Mammary microvascular endothelial cell (primary cell): ENCODE results near the gene SEC11A. TPM values are rescaled to one million over a fixed set of nuclear protein-coding genes. Genes with fewer than 3 reads are reported as not detected.

Experiments
- total RNA-seq: library from RNA; depleted of rRNA; stranded (reverse); fragments of >200 nt; gene quantifications from 2 replicates; pipeline ENCODE4 v1.2.3, GENCODE V29; 2015

SEC11A gene
- total RNA-seq, result 194 and 219 TPM in 2 replicates

GRCh38 chr15:84716036-84716732 lies at the start of gene SEC11A:
TSS of gene SEC11A (minus strand) at chr15:84716139. CDS start at chr15:84716075, 64 bp downstream.

GRCh38 chr15:84748274-84749110 lies 32.6 kb upstream of the SEC11A start, which contains the start of gene ZNF592:
TSS of gene ZNF592 (plus strand) at chr15:84748592. CDS start at chr15:84782676, 34,084 bp downstream.

GRCh38 chr15:84658080-84658787 lies 57.7 kb downstream of the SEC11A start, which contains the start of gene NMB:
TSS of gene NMB (minus strand) at chr15:84658199. CDS start at chr15:84658152, 47 bp downstream.

GRCh38 chr15:84653910-84654688 lies 61.8 kb downstream of the SEC11A start, which contains the start of gene WDR73:
TSS of gene WDR73 (minus strand) at chr15:84654283. CDS start at chr15:84654274, 9 bp downstream.

Other genes with a start within 250 kb of the SEC11A start
- 6.2 and 9.3 TPM in 2 replicates for gene ZSCAN2, start 115.1 kb downstream of the SEC11A start, total RNA-seq
- gene WDR73, start 61.9 kb downstream of the SEC11A start, total RNA-seq, result 13.6 and 15.0 TPM in 2 replicates
- 6.3 and 11.4 TPM in 2 replicates for gene NMB, start 57.9 kb downstream of the SEC11A start, total RNA-seq
- gene ZNF592, start 32.5 kb upstream of the SEC11A start, total RNA-seq, result 10.3 and 10.7 TPM in 2 replicates
- gene ALPK3, start 101.2 kb upstream of the SEC11A start, total RNA-seq, result 22.2 and 30.7 TPM in 2 replicates
- not detected in 2 replicates for gene SLC28A1, start 168.5 kb upstream of the SEC11A start, total RNA-seq